GM19351 (cell line): ENCODE results near the gene CUZD1.
A peak's percentile ranks its signal among the peaks of the same experiment; 100 is the strongest.
"Not testable (repeated sequence)": the region's sequence is repeated elsewhere in the genome, so short reads cannot be mapped to it uniquely, and the experiment has no call there.

Source experiments
- ATAC-seq: cut with Tn5 transposase; IDR thresholded peaks from one replicate; pipeline ENCODE4 v1.9.1; 2021; ENCODE audit warnings: mild to moderate bottlenecking, moderate library complexity; ENCODE audit not compliant: unreplicated experiment

The CUZD1 gene

GRCh38 chr10:122845783-122846332, at the start of gene CUZD1:
CUZD1 (minus strand) TSS chr10:122845857; CDS start chr10:122845843, 14 bp downstream.
- no peak for ATAC-seq

GRCh38 chr10:122894261-122894944, 48.7 kb upstream of the CUZD1 start:
- no peak for ATAC-seq

GRCh38 chr10:122884166-122884565, 38.5 kb upstream of the CUZD1 start:
- ATAC-seq, result no peak

GRCh38 chr10:122882766-122883165, 37.1 kb upstream of the CUZD1 start:
- no peak for ATAC-seq

GRCh38 chr10:122879339-122880273, 33.9 kb upstream of the CUZD1 start, which contains the start of gene FAM24B:
FAM24B (minus strand) TSS chr10:122879581; CDS start chr10:122850515, 29,066 bp downstream.
- peak; percentile 87 for ATAC-seq

- ATAC-seq, result no peak
Observed at GRCh38 chr10:122878799-122879338, 33.2 kb upstream of the CUZD1 start.

- ATAC-seq, result no peak
Observed at GRCh38 chr10:122877264-122877663, 31.6 kb upstream of the CUZD1 start.

- ATAC-seq, result no peak
Observed at GRCh38 chr10:122876467-122876855, 30.8 kb upstream of the CUZD1 start.

- no peak for ATAC-seq
Observed at GRCh38 chr10:122875843-122876466, 30.3 kb upstream of the CUZD1 start.

- ATAC-seq, result not testable (repeated sequence)
Observed at GRCh38 chr10:122871947-122872346, 26.3 kb upstream of the CUZD1 start.

GRCh38 chr10:122868768-122869167, 23.1 kb upstream of the CUZD1 start:
- not testable (repeated sequence) for ATAC-seq

GRCh38 chr10:122866757-122867482, 21.3 kb upstream of the CUZD1 start:
- ATAC-seq, result not testable (repeated sequence)

GRCh38 chr10:122864901-122865300, 19.2 kb upstream of the CUZD1 start:
- no peak for ATAC-seq

- no peak for ATAC-seq
Observed at GRCh38 chr10:122864194-122864592, 18.5 kb upstream of the CUZD1 start.

GRCh38 chr10:122863216-122864193, 17.8 kb upstream of the CUZD1 start:
- ATAC-seq, result no peak

GRCh38 chr10:122861711-122862161, 16.1 kb upstream of the CUZD1 start:
- ATAC-seq, result no peak

GRCh38 chr10:122859527-122859926, 13.9 kb upstream of the CUZD1 start:
- ATAC-seq, result no peak

- ATAC-seq, result not testable (repeated sequence)
Observed at GRCh38 chr10:122858042-122858441, 12.4 kb upstream of the CUZD1 start.

- ATAC-seq, result no peak
Observed at GRCh38 chr10:122856902-122857301, 11.2 kb upstream of the CUZD1 start.
